MCF 10A (cell line): ENCODE data around the gene SHISA9. TPM values are rescaled to one million over a fixed set of nuclear protein-coding genes. Genes with fewer than 3 reads are reported as not detected.

Experiments
- BruUV-seq: library from RNA; stranded (reverse); fragments of 400-500 nt; replicated peaks from 2 replicates; lab custom pipeline; 2021; lab: Mats Ljungman, UMichigan
- CTCF ChIA-PET: fragments of 300-600 bp; sonication (Branson Sonifier 250); formaldehyde crosslinking; extraction: SDS; loops from one replicate; lab custom pipeline; 2021; ENCODE audit warnings: antibody characterized with exemption, inconsistent platforms; lab: Yijun Ruan, JAX
- POLR2A ChIA-PET: fragments of 300-600, 350-650 bp; sonication (Branson Sonifier 250); formaldehyde crosslinking; extraction: SDS; loops from one replicate; lab custom pipeline; 2020; ENCODE audit warnings: antibody characterized with exemption, inconsistent platforms; lab: Yijun Ruan, JAX
- DNase-seq: peaks from one replicate; pipeline ENCODE4 v3.0.0-alpha.2; 2018; ENCODE audit not compliant: unreplicated experiment
- H3K27ac Mint-ChIP-seq: one replicate; pipeline ENCODE4 v1.8.0; 2022; ENCODE audit warnings: mild to moderate bottlenecking, low read depth, mixed read lengths; ENCODE audit not compliant: unreplicated experiment
- H3K27me3 Mint-ChIP-seq: one replicate; pipeline ENCODE4 v1.8.0; 2022; ENCODE audit warnings: mixed read lengths; ENCODE audit not compliant: insufficient read depth, unreplicated experiment
- H3K36me3 Mint-ChIP-seq: one replicate; pipeline ENCODE4 v1.8.0; 2022; ENCODE audit warnings: mild to moderate bottlenecking, moderate library complexity, mixed read lengths; ENCODE audit not compliant: insufficient read depth, unreplicated experiment
- H3K4me1 Mint-ChIP-seq: one replicate; pipeline ENCODE4 v1.8.0; 2022; ENCODE audit warnings: mixed read lengths; ENCODE audit not compliant: insufficient read depth, unreplicated experiment
- H3K4me3 Mint-ChIP-seq: one replicate; pipeline ENCODE4 v1.8.0; 2022; ENCODE audit warnings: mild to moderate bottlenecking, moderate library complexity, mixed read lengths; ENCODE audit not compliant: unreplicated experiment
- H3K9me3 Mint-ChIP-seq: one replicate; pipeline ENCODE4 v1.8.0; 2022; ENCODE audit warnings: mixed read lengths; ENCODE audit not compliant: unreplicated experiment
- CTCF ChIP-seq: fragments of 200-600 bp; IDR thresholded peaks from one replicate; pipeline ENCODE4 v1.8.0; 2022; ENCODE audit warnings: antibody characterized with exemption, mild to moderate bottlenecking; ENCODE audit not compliant: unreplicated experiment
- intact Hi-C: fragments of 100-400 bp; cut with micrococcal nuclease; formaldehyde crosslinking; loops from 2 replicates; pipeline ENCODE4 v1.14.1; 2022
- total RNA-seq: library from RNA; stranded (reverse); gene quantifications from 2 replicates; pipeline ENCODE4 v1.2.3, GENCODE V29; 2022

The SHISA9 gene
- total RNA-seq, 1 experiment from 2014 or later: 8.0 TPM

DNA sequence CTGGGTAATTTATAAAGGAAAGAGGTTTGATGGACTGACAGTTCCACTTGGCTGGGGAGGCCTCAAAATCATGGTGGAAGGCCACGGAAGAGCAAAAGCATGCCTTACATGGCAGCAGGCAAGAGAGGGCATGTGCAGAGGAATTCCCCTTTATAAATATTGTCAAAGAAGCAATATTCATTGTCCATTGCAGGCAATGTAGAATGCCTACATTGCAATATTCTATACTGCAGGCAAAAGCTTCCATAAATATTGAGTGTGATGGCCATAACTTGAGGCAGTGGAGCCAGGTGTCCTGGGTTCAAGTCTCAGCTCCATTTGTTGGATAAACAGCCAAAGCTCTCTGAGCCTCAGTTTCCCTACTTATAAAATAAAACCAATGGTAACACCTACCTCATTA, 322.3 kb downstream of the SHISA9 start:
- POLR2A ChIA-PET: no interaction called here
- Mint-ChIP-seq H3K27ac (no peak overlapping the region), H3K9me3 (peaks cover 7% of the 10 kb centered on the region), H3K36me3 (no peaks in the 10 kb centered on the region), H3K4me3 (no peak overlapping the region), H3K27me3 (no peaks in the 10 kb centered on the region), H3K4me1 (no peaks in the 10 kb centered on the region)
- CTCF ChIA-PET: no interaction called here
- no peak for TF ChIP-seq CTCF
- intact Hi-C loops: no loop called here
- no peak for DNase-seq
- no TSS peak for BruUV-seq

- Mint-ChIP-seq H3K36me3 (no peaks in the 10 kb centered on the region), H3K27me3 (no peaks in the 10 kb centered on the region), H3K9me3 (peaks cover 23% of the 10 kb centered on the region), H3K4me1 (no peaks in the 10 kb centered on the region), H3K4me3 (no peak overlapping the region), H3K27ac (no peak overlapping the region)
- no TSS peak for BruUV-seq
- intact Hi-C loops: no loop called here
- no peak for DNase-seq
- ChIA-PET CTCF (no interaction called here), POLR2A (no interaction called here)
- no peak for TF ChIP-seq CTCF
These were observed 327.6 kb downstream of the SHISA9 start for GRCh38 chr16:13229039-13229438.

DNA sequence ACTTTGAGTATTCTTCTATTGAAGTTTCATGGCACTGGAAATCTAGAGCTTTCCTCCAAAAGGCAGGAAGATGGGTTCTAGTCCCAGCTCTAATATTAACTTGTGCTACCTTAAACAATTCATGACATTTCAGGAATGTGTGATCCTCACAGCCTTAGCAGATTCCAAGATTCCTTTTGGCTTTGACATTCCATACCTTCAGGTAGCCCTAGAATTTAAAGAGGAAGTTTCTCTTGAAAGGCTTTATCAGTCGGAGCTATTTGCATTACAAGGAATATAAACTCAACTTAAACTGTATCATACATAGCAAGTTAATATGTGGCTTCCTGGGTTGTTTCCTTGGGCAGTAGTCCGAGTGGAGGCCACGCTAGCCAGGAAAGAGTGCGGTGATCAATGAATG, 330.0 kb downstream of the SHISA9 start:
- no peak for DNase-seq
- Mint-ChIP-seq H3K4me3 (no peak overlapping the region), H3K36me3 (no peaks in the 10 kb centered on the region), H3K9me3 (peaks cover 24% of the 10 kb centered on the region), H3K27me3 (no peaks in the 10 kb centered on the region), H3K4me1 (no peaks in the 10 kb centered on the region), H3K27ac (no peak overlapping the region)
- ChIA-PET POLR2A (interaction anchor here (0.6 kb wide), 1 partner anchor 50 kb away, joined by 3 read pairs; no protein-coding TSS in a partner anchor), CTCF (no interaction called here)
- no peak for TF ChIP-seq CTCF
- no TSS peak for BruUV-seq
- intact Hi-C loops: no loop called here

- no peaks in the 10 kb centered on the region for H3K4me1 Mint-ChIP-seq
- no TSS peak for BruUV-seq
- H3K36me3 Mint-ChIP-seq: peaks cover 10% of the 10 kb centered on the region
- ChIA-PET CTCF (no interaction called here), POLR2A (no interaction called here)
- no peak for DNase-seq
- H3K4me3 Mint-ChIP-seq: no peak overlapping the region
- no peak overlapping the region for H3K27ac Mint-ChIP-seq
- intact Hi-C loops: no loop called here
- H3K27me3 Mint-ChIP-seq: no peaks in the 10 kb centered on the region
- TF ChIP-seq CTCF: no peak
- peaks cover 15% of the 10 kb centered on the region for H3K9me3 Mint-ChIP-seq
These were observed 333.6 kb downstream of the SHISA9 start for GRCh38 chr16:13234999-13235398.
